CD4-positive, alpha-beta T cell treated with Interleukin-15 for 4 hours (primary cell): ENCODE data around the gene FANCL.
"Not testable (repeated sequence)": the region's sequence is repeated elsewhere in the genome, so short reads cannot be mapped to it uniquely, and the experiment has no call there.

Source experiments
- DNase-seq: peaks from one replicate; pipeline ENCODE4 v3.0.0-alpha.2; 2020; ENCODE audit warnings: low spot score

Gene FANCL

DNA sequence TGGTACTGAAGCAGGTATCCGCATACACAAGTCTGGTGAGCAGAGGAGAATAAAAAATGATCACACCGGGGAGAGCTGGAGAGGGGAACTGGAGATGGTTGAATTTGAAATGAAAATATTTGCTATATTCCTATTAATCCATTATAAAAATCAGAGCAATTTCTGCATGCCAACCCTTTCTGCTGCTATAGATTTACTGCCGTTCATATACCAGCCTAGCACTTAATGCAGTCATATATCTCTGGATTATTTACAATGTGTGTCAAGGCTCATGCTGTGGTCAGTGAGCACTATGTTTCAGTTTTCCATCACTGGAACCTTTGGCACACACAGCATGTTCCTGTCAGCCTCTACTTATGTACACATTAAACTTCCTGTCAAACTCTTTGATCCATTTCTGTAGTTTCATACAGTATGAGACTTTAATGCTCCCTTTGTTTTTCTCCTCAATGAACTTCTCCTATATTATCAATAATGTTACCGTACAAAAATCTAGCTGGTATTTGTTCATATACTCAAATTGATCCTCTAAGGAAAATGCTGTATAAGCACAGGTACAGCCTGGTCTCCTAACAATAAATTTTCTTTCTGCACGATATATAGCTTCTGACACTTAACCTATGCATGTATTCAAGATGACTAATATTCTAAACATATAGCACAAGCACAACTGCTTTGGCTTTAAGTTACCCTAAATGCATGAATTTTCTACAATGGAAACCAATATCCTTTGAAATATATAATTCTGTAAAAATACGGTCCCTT, 36.7 kb downstream of the FANCL start:
- DNase-seq: no peak

DNA sequence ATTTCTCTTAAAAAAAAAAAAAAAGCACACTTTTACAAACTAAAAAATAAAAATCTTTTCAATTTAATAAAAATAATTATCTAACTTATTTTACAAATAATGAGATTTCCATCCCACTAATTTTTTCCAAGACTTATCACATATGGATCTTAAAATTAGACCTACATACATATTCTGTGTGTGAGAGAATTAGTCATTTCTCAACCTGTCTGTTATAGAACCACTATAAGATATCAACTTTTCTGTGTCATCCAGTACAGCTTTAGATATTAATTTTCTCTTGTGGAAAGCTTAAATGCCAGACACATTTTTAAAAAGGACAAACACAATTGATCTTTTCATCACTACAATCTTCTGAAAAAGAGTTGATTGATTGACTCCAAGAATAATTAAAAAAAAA, 38.1 kb downstream of the FANCL start:
- DNase-seq: no peak

DNA sequence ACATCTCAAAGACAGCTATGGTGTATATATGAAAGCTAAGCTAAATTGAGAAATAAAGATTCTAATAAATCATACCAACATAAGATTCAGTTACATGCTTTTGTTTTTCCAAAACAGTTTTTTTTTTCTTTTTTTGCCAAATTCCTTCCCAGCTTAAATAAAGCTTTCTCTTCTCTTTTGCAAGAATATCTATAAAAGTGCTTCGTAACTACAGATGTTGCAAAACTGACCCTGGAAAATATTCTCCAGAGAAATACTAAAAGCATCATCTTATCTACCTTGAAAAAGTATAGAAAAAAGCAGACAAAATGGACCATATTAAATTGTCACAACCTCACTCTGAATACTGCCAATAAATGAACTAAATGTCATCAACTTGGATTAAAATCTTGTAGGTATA, 38.7 kb downstream of the FANCL start:
- no peak for DNase-seq

DNA sequence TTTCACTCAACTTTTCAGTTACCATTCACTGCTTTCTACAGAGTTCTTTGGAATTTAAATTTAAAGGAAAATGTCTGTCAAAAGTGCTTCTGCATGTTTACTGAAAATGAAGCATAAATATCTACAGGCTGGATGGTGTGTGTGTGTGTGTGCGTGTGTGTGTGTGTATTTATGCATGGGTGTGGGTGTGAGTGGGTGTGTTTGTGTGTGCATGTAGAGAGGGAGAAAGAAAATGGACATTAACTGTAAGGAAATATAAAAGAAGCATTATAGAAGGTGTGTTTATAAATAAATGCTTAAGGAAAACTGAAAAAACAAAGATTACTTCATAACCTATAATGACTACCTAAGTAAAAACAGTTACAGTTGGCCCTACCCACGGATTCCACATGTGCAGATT, 43.2 kb downstream of the FANCL start:
- DNase-seq: no peak

DNA sequence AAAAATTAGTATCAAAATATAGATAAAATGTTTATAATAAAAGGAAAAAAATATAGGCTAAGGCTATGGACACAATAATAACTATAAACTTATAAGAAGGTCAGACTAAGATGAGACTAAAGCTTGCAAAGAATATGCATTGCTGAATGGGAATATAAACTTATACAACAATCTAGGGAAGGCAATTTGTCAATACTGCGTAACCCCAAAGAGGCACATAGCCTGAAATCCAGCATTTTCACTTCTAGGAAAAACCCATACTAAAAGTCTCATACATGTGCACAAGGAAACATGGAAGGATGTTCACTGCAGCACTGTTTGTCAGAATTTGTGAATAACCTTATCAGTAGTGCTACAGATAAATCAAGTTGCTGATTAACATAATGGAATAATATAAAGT, 45.5 kb downstream of the FANCL start:
- no peak for DNase-seq

DNA sequence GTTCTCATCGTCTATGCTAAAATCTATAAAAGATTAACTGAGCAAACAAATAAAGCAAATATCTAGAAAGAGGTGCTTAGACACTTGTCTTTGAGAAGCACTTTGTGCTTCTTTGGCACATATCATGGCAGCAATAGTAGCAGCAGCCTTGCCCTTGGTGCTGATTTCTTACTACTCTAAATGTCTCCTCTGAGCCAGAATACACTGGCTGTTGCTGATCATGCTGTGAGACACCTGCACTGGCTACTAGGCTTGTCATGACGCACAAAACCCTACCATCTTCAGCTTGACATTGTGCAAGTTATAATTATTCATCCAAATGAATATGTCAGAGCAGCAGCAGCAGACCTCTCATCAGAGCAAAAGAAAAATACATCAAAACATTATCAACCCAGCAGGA, 46.7 kb downstream of the FANCL start:
- DNase-seq: no peak

DNA sequence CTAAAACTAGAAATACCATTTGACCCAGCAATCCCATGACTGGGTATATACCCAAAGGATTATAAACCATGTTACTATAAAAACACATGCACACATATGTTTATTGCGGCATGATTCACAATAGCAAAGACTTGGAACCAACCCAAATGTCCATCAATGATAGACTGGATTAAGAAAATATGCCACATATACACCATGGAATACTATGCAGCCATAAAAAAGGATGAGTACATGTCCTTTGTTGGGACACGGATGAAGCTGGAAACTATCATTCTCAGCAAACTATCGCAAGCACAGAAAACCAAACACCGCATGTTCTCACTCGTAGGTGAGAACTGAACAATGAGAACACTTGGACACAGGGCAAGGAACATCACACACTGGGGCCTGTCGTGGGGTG, 54.1 kb downstream of the FANCL start:
- DNase-seq: not testable (repeated sequence)

DNA sequence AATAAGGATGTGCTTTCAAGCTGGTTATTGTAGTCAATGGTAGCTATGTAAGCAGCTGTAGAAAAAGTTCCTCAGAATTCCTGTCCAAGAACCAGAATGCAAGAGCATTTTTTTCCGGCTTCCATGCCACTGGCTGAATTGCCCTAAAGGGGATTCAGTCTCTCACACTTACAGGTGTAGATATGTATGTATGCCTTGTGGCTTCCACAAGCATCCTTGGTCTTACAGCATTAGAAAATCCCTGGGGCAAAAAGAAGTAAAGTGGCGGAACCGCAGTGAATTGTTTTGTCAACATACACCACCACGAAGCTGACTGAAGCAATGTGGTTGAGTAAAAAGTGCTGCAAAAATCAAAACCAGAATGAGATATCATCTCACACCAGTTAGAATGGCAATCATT, 54.6 kb downstream of the FANCL start:
- DNase-seq: no peak

DNA sequence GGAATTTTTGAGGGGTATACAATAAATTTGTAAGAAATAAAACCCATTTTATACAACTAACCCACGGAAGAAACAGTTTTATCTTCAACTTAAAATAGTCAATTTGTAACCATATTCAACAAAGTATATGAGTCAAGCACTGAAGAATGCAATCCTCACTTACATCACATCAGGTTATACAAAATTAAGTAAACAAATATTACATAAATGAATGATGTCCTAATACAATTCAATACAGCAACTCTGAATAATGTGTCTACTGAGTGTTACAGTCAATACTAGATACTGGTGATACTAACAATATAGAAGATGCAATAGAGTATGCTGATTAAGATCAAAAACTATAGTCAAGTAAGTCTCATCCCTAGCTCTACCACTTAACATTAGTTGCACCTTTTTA, 58.6 kb downstream of the FANCL start:
- no peak for DNase-seq

DNA sequence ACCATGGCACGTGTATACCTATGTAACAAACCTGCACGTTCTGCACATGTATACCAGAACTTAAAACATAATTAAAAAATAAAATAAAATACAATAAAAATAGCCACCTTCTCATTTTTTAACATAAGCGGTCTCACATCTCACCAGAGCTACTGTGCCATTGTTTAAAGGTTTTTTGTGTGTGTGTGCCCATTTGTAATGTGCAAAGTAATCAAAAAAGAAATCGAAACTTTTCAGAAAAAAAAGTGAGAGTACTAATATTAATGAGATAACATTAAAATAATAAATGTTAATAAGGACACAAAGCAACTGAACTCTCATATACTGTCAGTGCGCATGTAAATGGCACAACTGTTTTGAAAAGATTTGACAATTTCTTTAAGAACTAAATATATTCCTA, 60.5 kb downstream of the FANCL start:
- DNase-seq: no peak

DNA sequence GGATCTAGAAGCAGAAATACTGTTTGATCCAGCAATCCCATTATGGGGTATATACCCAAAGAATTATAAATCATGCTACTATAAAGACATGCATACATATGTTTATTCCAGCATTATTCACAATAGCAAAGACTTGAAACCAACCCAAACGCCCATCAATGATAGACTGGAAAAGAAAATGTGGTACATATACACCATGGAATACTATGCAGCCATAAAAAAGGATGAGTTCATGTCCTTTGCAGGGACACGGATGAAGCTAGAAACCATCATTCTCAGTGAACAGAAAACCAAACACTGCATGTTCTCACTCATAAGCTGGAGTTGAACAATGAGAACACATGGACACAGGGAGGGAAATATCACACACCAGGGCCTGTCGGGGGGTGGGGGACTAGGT, 61.0 kb downstream of the FANCL start:
- not testable (repeated sequence) for DNase-seq

DNA sequence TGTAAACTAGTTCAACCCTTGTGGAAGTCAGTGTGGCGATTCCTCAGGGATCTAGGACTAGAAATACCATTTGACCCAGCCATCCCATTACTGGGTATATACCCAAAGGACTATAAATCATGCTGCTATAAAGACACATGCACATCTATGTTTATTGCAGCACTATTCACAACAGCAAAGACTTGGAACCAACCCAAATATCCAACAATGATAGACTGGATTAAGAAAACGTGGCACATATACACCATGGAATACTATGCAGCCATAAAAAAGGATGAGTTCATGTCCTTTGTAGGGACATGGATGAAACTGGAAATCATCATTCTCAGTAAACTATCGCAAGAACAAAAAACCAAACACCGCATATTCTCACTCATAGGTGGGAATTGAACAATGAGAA, 63.9 kb downstream of the FANCL start:
- not testable (repeated sequence) for DNase-seq

DNA sequence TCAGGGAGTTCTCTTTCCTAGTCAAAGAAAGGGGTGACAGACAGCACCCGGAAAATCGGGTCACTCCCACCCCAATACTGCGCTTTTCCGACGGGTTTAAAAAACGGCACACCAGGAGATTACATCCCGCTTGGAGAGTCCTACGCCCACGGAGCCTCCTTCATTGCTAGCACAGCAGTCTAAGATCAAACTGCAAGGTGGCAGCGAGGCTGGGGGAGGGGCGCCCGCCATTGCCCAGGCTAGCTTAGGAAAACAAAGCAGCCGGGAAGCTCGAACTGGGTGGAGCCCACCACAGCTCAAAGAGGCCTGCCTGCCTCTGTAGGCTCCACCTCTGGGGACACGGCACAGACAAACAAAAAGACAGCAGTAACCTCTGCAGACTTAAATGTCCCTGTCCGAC, 69.3 kb downstream of the FANCL start:
- DNase-seq: not testable (repeated sequence)

DNA sequence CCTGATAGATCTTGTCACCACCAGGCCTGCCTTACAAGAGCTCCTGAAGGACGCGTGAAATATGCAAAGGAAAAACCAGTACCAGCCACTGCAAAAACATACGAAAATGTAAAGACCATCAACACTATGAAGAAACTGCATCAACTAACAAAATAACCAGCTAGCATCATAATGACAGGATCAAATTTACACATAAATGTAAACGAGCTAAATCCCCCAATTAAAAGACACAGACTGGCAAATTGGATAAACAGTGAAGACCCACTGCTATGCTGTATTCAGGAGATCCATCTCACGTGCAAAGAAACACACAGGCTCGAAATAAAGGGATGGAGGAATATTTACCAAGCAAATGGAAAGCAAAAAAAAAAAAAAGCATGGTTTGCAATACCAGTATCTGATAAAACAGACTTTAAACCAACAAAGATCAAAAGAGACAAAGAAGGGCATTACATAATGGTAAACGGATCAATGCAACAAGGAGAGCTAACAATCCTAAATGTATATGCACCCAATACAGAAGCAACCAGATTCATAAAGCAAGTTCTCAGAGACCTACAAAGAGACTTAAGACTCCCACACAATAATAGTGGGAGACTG, 70.7 kb downstream of the FANCL start:
- DNase-seq: not testable (repeated sequence)

DNA sequence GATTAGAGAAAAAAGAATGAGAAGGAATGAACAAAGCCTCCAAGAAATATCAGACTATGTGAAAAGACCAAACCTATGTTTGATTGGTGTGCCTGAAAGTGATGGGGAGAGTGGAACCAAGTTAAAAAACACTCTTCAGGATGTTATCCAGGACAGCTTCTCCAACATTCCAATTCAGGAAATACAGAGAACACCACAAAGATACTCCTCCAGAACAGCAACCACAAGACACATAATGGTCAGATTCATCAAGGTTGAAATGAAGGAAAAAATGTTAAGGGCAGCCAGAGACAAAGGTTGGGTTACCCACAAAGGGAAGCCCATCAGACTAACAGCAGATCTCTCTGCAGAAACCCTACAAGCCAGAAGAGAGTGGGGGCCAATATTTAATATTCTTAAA, 71.3 kb downstream of the FANCL start:
- DNase-seq: not testable (repeated sequence)

DNA sequence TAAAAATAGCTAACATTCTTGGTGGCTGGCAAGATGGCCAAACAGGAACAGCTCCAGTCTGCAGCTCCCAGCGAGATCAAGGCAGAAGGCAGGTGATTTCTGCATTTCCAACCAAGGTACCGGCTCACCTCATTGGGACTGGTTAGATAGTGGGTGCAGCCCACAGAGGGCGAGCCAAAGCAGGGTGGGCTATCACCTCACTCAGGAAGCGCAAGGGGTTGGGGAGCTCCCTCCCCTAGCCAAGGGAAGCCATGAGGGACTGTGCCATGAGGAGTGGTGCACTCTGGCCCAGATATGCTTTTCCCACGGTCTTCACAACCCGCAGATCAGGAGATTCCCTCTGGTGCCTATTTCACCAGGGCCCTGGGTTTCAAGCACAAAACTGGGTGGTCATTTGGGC, 73.0 kb downstream of the FANCL start:
- DNase-seq: not testable (repeated sequence)

DNA sequence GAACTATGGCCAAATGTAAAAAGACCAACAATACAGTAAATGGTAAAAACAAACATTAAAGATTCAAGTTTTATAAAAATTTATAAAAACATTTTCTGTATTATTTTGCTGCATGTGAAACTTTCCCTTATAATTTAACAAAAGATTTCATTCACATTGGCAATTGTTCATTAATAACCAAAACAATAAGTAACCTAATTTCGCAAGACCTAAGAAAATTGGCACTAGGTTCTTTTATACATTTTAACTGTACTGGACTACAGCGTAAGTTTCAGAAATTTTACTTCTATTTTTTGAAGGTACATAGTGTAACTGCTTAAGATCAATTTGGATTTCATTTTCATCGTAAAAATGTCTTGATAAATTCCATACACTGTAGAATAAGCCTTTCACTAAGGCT, 77.2 kb downstream of the FANCL start:
- DNase-seq: no peak

DNA sequence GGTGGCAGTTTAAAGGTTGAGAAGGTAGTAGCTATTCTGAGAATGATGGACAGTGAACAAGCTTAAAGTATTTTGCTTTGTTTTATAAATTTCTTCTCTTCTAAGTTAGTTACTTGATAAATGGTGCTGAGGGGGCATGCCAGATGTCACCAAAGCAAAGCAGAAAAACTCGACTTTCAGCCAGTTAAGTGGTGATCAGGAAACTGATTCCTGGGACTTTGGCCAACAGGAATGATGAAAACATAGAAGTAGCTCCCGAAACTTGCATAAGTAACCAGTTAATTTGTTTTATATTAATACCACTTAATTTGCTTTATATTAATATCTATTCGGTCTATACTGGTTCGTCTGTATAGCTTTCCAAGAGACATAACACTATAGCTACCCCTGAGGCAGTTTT, 82.6 kb downstream of the FANCL start:
- DNase-seq: no peak

DNA sequence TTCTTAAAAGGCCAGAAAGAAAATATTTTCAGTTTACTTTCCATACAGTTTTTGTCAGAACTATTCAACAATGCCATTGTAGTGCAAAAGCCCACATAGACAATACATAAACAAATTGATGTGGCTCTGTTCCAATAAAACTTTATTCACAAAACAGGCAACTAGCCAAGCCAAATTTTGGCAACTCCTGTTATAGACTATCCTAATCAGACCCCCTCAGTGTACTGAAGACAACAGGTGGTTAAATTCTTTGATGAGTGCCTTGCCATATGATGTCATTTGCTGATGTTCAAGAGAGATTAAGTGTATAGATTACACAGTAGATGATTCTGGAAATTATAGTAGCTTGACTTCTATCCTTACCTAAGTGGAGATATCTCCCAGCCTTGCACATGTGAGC, 83.4 kb downstream of the FANCL start:
- no peak for DNase-seq

DNA sequence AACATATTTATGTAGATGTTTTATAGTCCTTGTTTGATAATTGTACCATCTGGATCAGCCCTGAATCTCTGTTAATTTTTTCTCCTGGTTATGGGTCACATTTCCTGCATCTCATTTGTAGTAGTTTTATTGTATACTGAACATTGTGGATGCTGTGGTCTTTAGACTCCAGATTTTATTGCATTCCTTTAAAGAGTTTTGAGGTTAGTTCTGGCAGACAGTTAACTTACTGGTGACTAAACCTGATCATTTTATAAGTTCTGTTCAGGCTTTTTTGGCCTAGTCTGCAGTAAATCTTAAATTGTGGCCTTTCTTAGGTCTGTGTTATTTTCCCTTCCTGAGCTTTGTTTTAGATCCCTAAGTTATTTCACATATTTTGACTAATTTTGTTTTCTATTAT, 84.3 kb downstream of the FANCL start:
- no peak for DNase-seq

DNA sequence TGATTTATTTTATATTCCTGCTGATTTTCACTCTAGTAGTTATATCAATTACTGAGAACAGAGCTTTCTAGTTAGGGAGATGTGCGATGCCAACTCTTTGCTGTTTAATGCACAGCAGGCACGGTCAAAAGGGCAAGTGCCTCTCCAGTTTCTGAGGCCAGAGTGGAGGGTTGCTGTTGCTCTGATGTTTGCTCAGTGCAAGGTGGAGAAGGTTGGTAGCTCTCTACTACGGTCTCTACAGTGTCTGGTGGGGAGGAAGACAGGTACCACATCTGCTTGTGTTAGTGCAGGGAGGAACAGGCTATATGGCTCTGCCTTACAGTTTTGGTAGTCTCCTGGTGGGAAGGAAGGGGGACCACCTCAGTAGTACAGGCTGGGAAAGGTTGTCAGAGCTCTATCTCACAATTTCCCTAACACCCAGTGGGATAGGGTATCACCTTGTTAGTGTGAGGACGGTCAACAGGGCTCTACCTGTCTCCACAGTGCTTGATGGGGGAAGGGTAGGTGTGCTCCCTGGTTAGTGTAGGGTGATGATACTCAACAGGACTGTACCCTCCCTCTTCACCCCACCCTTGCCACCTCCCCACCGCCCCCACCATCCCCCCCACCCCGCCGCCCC, 85.9 kb downstream of the FANCL start:
- no peak for DNase-seq

DNA sequence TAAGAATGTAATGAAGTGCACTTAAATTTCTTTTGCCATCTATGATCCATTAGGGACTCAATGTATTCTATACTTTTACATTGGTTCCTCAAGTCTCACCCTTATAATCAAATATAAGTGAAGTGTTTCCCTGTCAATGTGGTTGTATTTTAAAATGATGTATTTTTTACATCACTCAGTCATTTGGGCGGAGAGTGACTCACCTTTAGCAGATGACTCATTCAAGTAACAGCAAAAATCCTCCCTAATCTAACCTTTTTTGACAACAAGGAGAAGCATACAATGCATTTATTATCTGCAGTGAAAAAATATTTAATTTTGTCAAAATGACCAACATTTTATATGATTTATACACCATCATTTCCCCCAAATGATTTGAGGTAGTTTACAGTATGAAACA, 94.4 kb downstream of the FANCL start:
- DNase-seq: peak; percentile 3

DNA sequence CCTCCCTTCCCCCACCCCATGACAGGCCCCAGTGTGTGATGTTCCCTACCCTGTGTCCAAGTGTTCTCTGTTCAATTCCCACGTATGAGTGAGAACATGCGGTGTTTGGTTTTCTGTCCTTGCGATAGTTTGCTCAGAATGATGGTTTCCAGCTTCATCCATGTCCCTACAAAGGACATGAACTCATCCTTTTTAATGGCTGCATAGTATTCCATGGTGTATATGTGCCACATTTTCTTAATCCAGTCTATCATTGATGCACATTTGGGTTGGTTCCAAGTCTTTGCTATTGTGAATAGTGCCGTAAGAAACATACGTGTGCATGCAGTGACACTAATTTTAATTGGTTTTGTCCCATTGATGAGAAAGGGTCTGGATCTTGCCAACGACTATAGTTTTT, 95.4 kb downstream of the FANCL start:
- DNase-seq: not testable (repeated sequence)
